Heart left ventricle (tissue), 16 donors: ENCODE measurements around the gene KRT1. TPM values are rescaled to one million over a fixed set of nuclear protein-coding genes. Genes with fewer than 3 reads are reported as not detected.

Source experiments
- ATAC-seq, 4 donors: fragments of 200-7000 bp; cut with Tn5 transposase; one replicate each; pipeline ENCODE4 v1.9.1; 2020 to 2022; ENCODE audit warnings: moderate library complexity in 4 of 4, mild to moderate bottlenecking in 3 of 4, moderate number of reproducible peaks in 1 of 4
- DNase-seq, 5 donors: peaks; one replicate each; pipeline ENCODE4 v3.0.0-alpha.2; 2020
- H3K27ac ChIP-seq, 12 donors: fragments of 200-600 bp; sonication (generic) in 4 of 12; one replicate each; pipeline versions ENCODE4 v1.5.0 to v1.8.0; 2016 to 2022; ENCODE audit warnings: mild to moderate bottlenecking in 2 of 12
- H3K27me3 ChIP-seq, 9 donors: fragments of 200-600 bp; sonication (generic) in 2 of 9; one replicate each; pipeline versions ENCODE4 v1.5.1 to v1.8.0; 2016 to 2022; ENCODE audit warnings: mild to moderate bottlenecking in 3 of 9
- H3K36me3 ChIP-seq, 9 donors: fragments of 200-600 bp; sonication (generic) in 2 of 9; one replicate each; pipeline versions ENCODE4 v1.5.0 to v1.8.0; 2018 to 2022; ENCODE audit warnings: mild to moderate bottlenecking in 2 of 9
- H3K4me1 ChIP-seq, 12 donors: fragments of 200-600 bp; sonication (generic) in 4 of 12; one replicate each; pipeline versions ENCODE4 v1.5.0 to v1.8.0; 2016 to 2022; ENCODE audit warnings: mild to moderate bottlenecking in 3 of 12
- H3K4me3 ChIP-seq, 12 donors: fragments of 200-600 bp; sonication (generic) in 4 of 12; one replicate each; pipeline versions ENCODE4 v1.5.0 to v1.8.0; 2017 to 2022; ENCODE audit warnings: mild to moderate bottlenecking in 9 of 12, moderate library complexity in 4 of 12
- H3K9me3 ChIP-seq, 12 donors: fragments of 200-600 bp; sonication (generic) in 4 of 12; one replicate each; pipeline versions ENCODE4 v1.5.0 to v1.8.0; 2016 to 2022; ENCODE audit warnings: mild to moderate bottlenecking in 1 of 12
- CTCF ChIP-seq, 12 donors: fragments of 200-600 bp; sonication (generic) in 4 of 12; IDR thresholded peaks; one replicate each; pipeline versions ENCODE4 v1.5.0 to v1.8.0; 2018 to 2022; ENCODE audit warnings: antibody characterized with exemption in 12 of 12, mild to moderate bottlenecking in 5 of 12
- POLR2A ChIP-seq, 2 donors: fragments of 450-650 bp; IDR thresholded peaks; one replicate each; pipeline ENCODE4 v1.6.1; 2017; ENCODE audit warnings: antibody characterized with exemption in 2 of 2, mild to moderate bottlenecking in 2 of 2, moderate library complexity in 2 of 2
- WGBS, 4 donors: extraction: QIAGEN DNeasy Blood & Tissue Kit in 2 of 4; methylation state at CpG; one replicate each; pipeline versions ENCODE4 v1.1.5 to v1.1.7; 2013 to 2018; 5-methylcytosine and 5-hydroxymethylcytosine counted together
- intact Hi-C, 10 donors: fragments of 100-400 bp; cut with DNase I; formaldehyde crosslinking; loops; one replicate each; pipeline versions ENCODE4 v1.11.1 to v1.14.2; 2022
- polyA plus RNA-seq, 2 donors: library from polyadenylated mRNA; stranded (reverse); fragments of 200-250 nt; gene quantifications; one replicate each; pipeline ENCODE4 v1.2.3, GENCODE V29; 2013
- total RNA-seq, 9 donors: library from RNA; depleted of rRNA in 2 of 9; stranded (reverse); fragments of >200 nt in 2 of 9; fragmentation: NEBNext Ultra II Directional in 3 of 9; extraction: Animal tissue kit (Norgen Biotek cat#: 25700) in 3 of 9; gene quantifications; one replicate each; pipeline versions ENCODE4 v1.1.0 to v1.2.4, GENCODE V29; 2016 to 2023
- donor health status: ischemic (EF 13 %, LVEDD 7.1; RV severe dilation, severe dysfunction).
- donor health status: healthy with polysubstance abuse.
- donor health status: DM: no; HTN: yes; CAD: no.
- donor health status: DM: no; HTN: no; CAD: no.
- donor health status: ischemic (EF 25% LVEDD 6.9; RV normal size, moderate dysfunction).
- donor health status: ischemic (EF 25% LVEDD 5.7; RV mildly dilated, moderate dysfunction).
- donor health status: healthy.
- donor health status: DM: yes; HTN: yes; CAD: no.
- donor health status: ischemic (EF 35%, LVEDD 5.7; RV mildly dilated, moderate dysfunction).
- donor health status: nonischemic (EF 11% LVEDD 7.7; RV severe dilation, severe dysfunction).
- donor health status: DM: yes; HTN: yes; CAD: no.
- donor health status: PGD.
- donor health status: ischemic (EF 29% LVEDD 5.4; RV normal size, mild dysfunction).
- donor health status: nonischemic (EF 23%, LVEDD 6.1; RV moderate dilation, normal function).

KRT1 gene
- total and polyA plus RNA-seq, 11 donors: 0.35 TPM; not detected in 10

GRCh38 chr12:52689239-52689638, 9.0 kb upstream of the KRT1 start:
- no peak for DNase-seq
- H3K9me3 ChIP-seq: no peaks in the 10 kb centered on the region
- no peak overlapping the region for H3K27ac ChIP-seq
- H3K4me3 ChIP-seq: no peak overlapping the region
- ATAC-seq: no peak
- no peaks in the 10 kb centered on the region for H3K36me3 ChIP-seq
- peaks cover 0 to 10% (median 4%) of the 10 kb centered on the region in 12 donors for H3K4me1 ChIP-seq
- H3K27me3 ChIP-seq: peaks cover 9 to 74% (median 32%) of the 10 kb centered on the region in 9 donors
- TF ChIP-seq POLR2A (IDR thresholded peaks at IDR 0.05) (no peak), CTCF (IDR thresholded peaks at IDR 0.05) (no peak)
- intact Hi-C loops: no loop called here

GRCh38 chr12:52688481-52688880, 8.3 kb upstream of the KRT1 start:
- H3K4me3 ChIP-seq: no peak overlapping the region
- H3K27ac ChIP-seq: no peak overlapping the region
- no peaks in the 10 kb centered on the region for H3K36me3 ChIP-seq
- peaks cover 0 to 10% (median 4%) of the 10 kb centered on the region in 12 donors for H3K4me1 ChIP-seq
- WGBS, 4 donors: 63 to 74% (median 67%) methylated on average over 2 of the region's 2 CpGs
- peaks cover 9 to 74% (median 32%) of the 10 kb centered on the region in 9 donors for H3K27me3 ChIP-seq
- DNase-seq (no peak), ATAC-seq (no peak)
- no peaks in the 10 kb centered on the region for H3K9me3 ChIP-seq
- TF ChIP-seq POLR2A (IDR thresholded peaks at IDR 0.05): no peak
- no peak for TF ChIP-seq CTCF (IDR thresholded peaks at IDR 0.05)
- intact Hi-C loops: no loop called here

- peaks cover 9 to 69% (median 30%) of the 10 kb centered on the region in 9 donors for H3K27me3 ChIP-seq
Observed at GRCh38 chr12:52687497-52688385, 7.5 kb upstream of the KRT1 start.

More at GRCh38 chr12:52687497-52688385, 7.5 kb upstream of the KRT1 start:
- DNase-seq (no peak), ATAC-seq (no peak)
- H3K4me3 ChIP-seq: no peak overlapping the region
- H3K27ac ChIP-seq: no peak overlapping the region
- H3K36me3 ChIP-seq: no peaks in the 10 kb centered on the region
- intact Hi-C loops: no loop called here
- peaks cover 0 to 10% (median 4%) of the 10 kb centered on the region in 12 donors for H3K4me1 ChIP-seq
- TF ChIP-seq CTCF (IDR thresholded peaks at IDR 0.05) (no peak), POLR2A (IDR thresholded peaks at IDR 0.05) (no peak)
- H3K9me3 ChIP-seq: no peaks in the 10 kb centered on the region
- 72 to 83% (median 79%) methylated on average over 8 of the region's 8 CpGs for WGBS, 4 donors
